Mesodermal cell (in vitro differentiated cells): ENCODE measurements around the gene SNX1.
"Not testable (repeated sequence)": the region's sequence is repeated elsewhere in the genome, so short reads cannot be mapped to it uniquely, and the experiment has no call there.

ENCODE experiments used
- H3K27ac ChIP-seq: 2 replicates; pipeline ENCODE4 v1.7.0; 2013; ENCODE audit warnings: mild to moderate bottlenecking, low read depth, low read length, moderate library complexity; ENCODE audit not compliant: severe bottlenecking
- H3K36me3 ChIP-seq: 2 replicates; pipeline ENCODE4 v1.7.1; 2013; ENCODE audit warnings: mild to moderate bottlenecking, low read length, moderate library complexity; ENCODE audit not compliant: control insufficient read depth, insufficient read depth
- H3K4me1 ChIP-seq: one replicate; pipeline ENCODE4 v1.7.1; 2013; ENCODE audit warnings: mild to moderate bottlenecking, low read length; ENCODE audit not compliant: insufficient read depth, control insufficient read depth, poor library complexity, severe bottlenecking
- H3K4me3 ChIP-seq: 2 replicates; pipeline ENCODE4 v1.7.0; 2013; ENCODE audit warnings: low read length, control low read depth, mild to moderate bottlenecking; ENCODE audit not compliant: insufficient read depth, poor library complexity, severe bottlenecking; ENCODE audit errors: extremely low read depth
- H3K9me3 ChIP-seq: 2 replicates; pipeline ENCODE4 v1.7.1; 2013; ENCODE audit warnings: mild to moderate bottlenecking, low read length, moderate library complexity; ENCODE audit not compliant: control insufficient read depth
- WGBS, 2 experiments: methylation state at CpG; one replicate each; pipeline ENCODE4 v1.1.5; 2013; ENCODE audit warnings: missing lambda C conversion rate in 2 of 2; ENCODE audit not compliant: insufficient coverage in 2 of 2; 5-methylcytosine and 5-hydroxymethylcytosine counted together

SNX1 gene

GRCh38 chr15:64059104-64059503 is 36.7 kb upstream of the SNX1 start:
- H3K4me3 ChIP-seq, H3K4me1 ChIP-seq, H3K36me3 ChIP-seq, H3K27ac ChIP-seq, H3K9me3 ChIP-seq: not testable (repeated sequence)
- 94 to 100% methylated on average over 1 to 2 of the region's 2 CpGs for WGBS, 2 experiments

GRCh38 chr15:64060716-64061115 is 35.1 kb upstream of the SNX1 start:
- Histone ChIP-seq H3K9me3 (no peaks in the 10 kb centered on the region), H3K36me3 (no peaks in the 10 kb centered on the region), H3K27ac (no peak overlapping the region), H3K4me3 (no peak overlapping the region), H3K4me1 (no peaks in the 10 kb centered on the region)
- 94 to 97% methylated on average over 19 to 29 of the region's 29 CpGs for WGBS, 2 experiments

DNA sequence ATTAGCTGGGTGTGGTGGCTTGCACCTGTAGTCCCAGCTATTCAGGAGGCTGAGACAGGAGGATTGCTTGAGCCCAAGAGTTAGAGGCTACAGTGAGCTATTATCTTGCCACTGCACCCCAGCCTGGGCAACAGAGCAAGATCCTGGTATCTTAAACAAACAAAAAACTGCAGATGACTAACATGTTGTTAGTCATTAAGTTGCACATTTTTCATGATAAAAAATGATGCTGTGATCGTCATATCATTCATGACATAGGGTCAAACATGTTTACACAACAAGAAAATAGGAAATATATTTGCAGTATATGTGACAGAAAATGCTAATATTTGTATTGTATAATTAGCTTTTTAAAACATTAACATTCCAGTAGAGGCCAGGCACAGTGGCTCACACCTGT is 29.3 kb upstream of the SNX1 start:
- H3K9me3 ChIP-seq: no peaks in the 10 kb centered on the region
- WGBS, 2 experiments: no CpG with 5 or more reads among the region's 1 CpG
- no peak overlapping the region for H3K27ac ChIP-seq
- peaks cover 3% of the 10 kb centered on the region for H3K4me1 ChIP-seq
- H3K4me3 ChIP-seq: no peak overlapping the region
- H3K36me3 ChIP-seq: peaks cover 5% of the 10 kb centered on the region

DNA sequence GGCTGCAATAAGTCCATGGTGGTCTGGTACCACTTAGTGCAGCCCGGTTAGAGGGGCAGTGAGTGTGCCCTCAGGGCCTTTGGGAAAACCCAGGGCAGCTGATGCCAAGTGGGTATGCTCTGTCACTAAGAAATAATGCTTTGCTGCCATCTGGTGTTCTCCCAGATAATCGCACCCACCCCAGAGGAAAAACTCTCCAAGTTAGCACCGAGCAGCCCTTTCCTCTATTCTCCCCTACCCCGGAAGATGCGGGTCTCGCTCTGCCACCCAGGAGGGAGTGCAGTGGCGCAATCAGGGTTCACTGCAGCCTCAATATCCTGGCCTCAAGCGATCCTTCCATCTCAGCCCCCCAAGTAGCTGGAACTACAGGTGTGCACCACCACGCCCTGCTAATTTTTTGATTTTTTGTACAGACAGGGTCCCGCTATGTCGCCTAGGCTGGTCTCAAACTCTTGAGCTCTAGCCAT is 28.2 kb upstream of the SNX1 start:
- H3K36me3 ChIP-seq: peaks cover 14% of the 10 kb centered on the region
- no peak overlapping the region for H3K4me3 ChIP-seq
- H3K9me3 ChIP-seq: no peaks in the 10 kb centered on the region
- peaks cover 3% of the 10 kb centered on the region for H3K4me1 ChIP-seq
- H3K27ac ChIP-seq: no peak overlapping the region
- 31 to 39% methylated on average over 10 to 11 of the region's 11 CpGs for WGBS, 2 experiments

- Histone ChIP-seq H3K4me3 (no peak overlapping the region), H3K36me3 (peaks cover 17% of the 10 kb centered on the region), H3K4me1 (peaks cover 3% of the 10 kb centered on the region), H3K27ac (no peak overlapping the region), H3K9me3 (no peaks in the 10 kb centered on the region)
- 78 to 79% methylated on average over 3 of the region's 4 CpGs for WGBS, 2 experiments
Measured at GRCh38 chr15:64068133-64068532, 27.6 kb upstream of the SNX1 start.

GRCh38 chr15:64070106-64070505 is 25.7 kb upstream of the SNX1 start:
- Histone ChIP-seq H3K4me1 (peaks cover 3% of the 10 kb centered on the region), H3K9me3 (no peaks in the 10 kb centered on the region), H3K36me3 (peaks cover 23% of the 10 kb centered on the region), H3K4me3 (no peak overlapping the region), H3K27ac (no peak overlapping the region)
- WGBS, 2 experiments: 96 to 100% methylated on average over 3 of the region's 3 CpGs

GRCh38 chr15:64070965-64071851 is 24.6 kb upstream of the SNX1 start:
- Histone ChIP-seq H3K4me1 (peaks cover 3% of the 10 kb centered on the region), H3K27ac (no peak overlapping the region), H3K9me3 (no peaks in the 10 kb centered on the region), H3K4me3 (no peak overlapping the region), H3K36me3 (peaks cover 24% of the 10 kb centered on the region)
- WGBS, 2 experiments: 96 to 98% methylated on average over 4 of the region's 8 CpGs

GRCh38 chr15:64071931-64072765 is 23.6 kb upstream of the SNX1 start:
- Histone ChIP-seq H3K9me3 (no peaks in the 10 kb centered on the region), H3K27ac (no peak overlapping the region), H3K4me3 (no peak overlapping the region), H3K36me3 (peaks cover 24% of the 10 kb centered on the region), H3K4me1 (peaks cover 3% of the 10 kb centered on the region)
- WGBS, 2 experiments: 86 to 93% methylated on average over 2 of the region's 4 CpGs

- Histone ChIP-seq H3K4me3 (no peak overlapping the region), H3K27ac (no peak overlapping the region), H3K4me1 (peaks cover 3% of the 10 kb centered on the region), H3K36me3 (peaks cover 24% of the 10 kb centered on the region), H3K9me3 (no peaks in the 10 kb centered on the region)
- WGBS, 2 experiments: 100% methylated on average over 2 of the region's 2 CpGs
Measured at GRCh38 chr15:64072812-64073211, 23.0 kb upstream of the SNX1 start.

DNA sequence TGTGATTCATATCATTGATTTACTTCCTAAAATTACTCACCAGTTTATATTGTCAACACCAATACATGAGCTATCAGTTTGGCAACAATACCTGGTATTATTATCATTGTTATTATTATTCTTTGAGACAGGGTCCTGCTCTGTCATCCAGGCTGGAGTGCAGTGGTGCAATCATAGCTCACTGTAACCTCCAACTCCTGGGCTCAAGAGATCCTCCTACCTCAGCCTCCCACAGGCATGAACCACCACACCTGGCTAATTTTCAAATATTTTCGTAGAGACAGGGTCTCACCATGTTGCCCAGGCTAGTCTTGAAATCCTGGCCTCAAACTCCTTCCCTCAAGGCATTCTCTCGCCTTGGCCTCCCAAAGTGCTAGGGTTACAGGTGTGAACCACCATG is 22.3 kb upstream of the SNX1 start:
- peaks cover 24% of the 10 kb centered on the region for H3K36me3 ChIP-seq
- H3K4me1 ChIP-seq, H3K9me3 ChIP-seq, H3K27ac ChIP-seq, H3K4me3 ChIP-seq: not testable (repeated sequence)
- WGBS, 2 experiments: 85 to 92% methylated on average over 1 to 2 of the region's 2 CpGs
